Upper lobe of left lung (tissue), 4 donors: ENCODE results near the gene CCDC88A.
"Not testable (repeated sequence)": the region's sequence is repeated elsewhere in the genome, so short reads cannot be mapped to it uniquely, and the experiment has no call there.

Experiments
- CTCF ChIP-seq, 6 experiments: fragments of 450-650 bp in 4 of 6; fragments of 200-600 bp in 2 of 6; sonication (generic) in 2 of 6; IDR thresholded peaks; one replicate each; pipeline ENCODE4 v1.5.1; 2016 to 2019; ENCODE audit warnings: antibody characterized with exemption in 6 of 6
- EP300 ChIP-seq, 4 donors: sonication (generic); formaldehyde crosslinking; IDR thresholded peaks; one replicate each; pipeline ENCODE4 v1.5.1; 2017; ENCODE audit warnings: antibody characterized with exemption in 4 of 4, control low read depth in 2 of 4
- POLR2A ChIP-seq, 4 donors: fragments of 450-650 bp; IDR thresholded peaks; one replicate each; pipeline ENCODE4 v1.5.1; 2016 to 2017; ENCODE audit warnings: antibody characterized with exemption in 4 of 4, mild to moderate bottlenecking in 2 of 4
- POLR2AphosphoS5 ChIP-seq, 2 donors: sonication (generic); formaldehyde crosslinking; IDR thresholded peaks; one replicate each; pipeline ENCODE4 v1.5.1; 2017; ENCODE audit warnings: antibody characterized with exemption in 2 of 2

GRCh38 chr2:55259586-55259985 lies 160.1 kb downstream of the CCDC88A start:
- TF ChIP-seq CTCF, POLR2A, EP300, POLR2AphosphoS5 (IDR thresholded peaks at IDR 0.05): not testable (repeated sequence)
